HG03575 (cell line): ENCODE data around the gene AMPD3.

Source experiments
- ATAC-seq: cut with Tn5 transposase; IDR thresholded peaks from one replicate; pipeline ENCODE4 v1.9.1; 2021; ENCODE audit not compliant: unreplicated experiment, insufficient number of reproducible peaks, low FRiP score; ENCODE audit errors: extremely low read depth

The AMPD3 gene

DNA sequence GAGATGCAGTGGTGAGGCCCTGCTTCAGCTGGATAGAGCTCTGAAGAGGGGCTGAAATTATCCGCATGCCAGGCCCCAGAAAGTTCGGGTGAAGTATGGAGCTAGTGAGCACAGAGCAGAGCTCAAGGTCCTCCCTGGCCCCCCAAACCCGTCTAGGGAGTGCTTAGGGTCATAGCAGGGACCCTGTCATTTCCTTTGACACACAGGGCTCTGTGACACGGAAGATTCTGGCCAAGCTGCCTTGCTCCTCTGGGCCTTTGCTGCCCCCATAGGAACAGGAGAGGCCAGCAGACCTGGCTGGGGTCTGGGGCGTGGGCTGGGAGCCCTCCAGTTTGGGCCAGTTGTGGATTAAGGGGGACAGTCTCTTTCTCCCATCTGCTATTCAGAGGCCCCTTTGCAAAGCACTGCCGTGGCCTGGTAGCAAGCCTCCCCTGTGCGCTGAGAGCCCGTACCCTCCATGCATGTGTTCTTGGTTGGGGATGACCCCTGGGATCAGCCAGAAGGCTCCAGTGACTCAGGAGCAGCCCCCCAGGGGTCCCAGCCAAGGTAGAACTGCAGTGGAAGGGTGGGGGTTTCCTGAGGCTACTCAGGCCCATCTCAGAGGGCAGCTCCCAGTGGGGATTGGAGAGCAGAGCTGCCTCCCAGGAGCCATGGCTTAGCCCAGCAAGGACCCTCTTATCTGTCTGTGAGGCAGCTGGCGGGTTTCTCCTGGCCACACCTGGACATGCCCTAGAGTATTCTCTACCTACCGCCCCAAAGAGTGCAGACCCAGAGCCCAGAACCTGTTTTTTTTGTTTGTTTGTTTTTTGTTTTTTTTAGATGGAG is 43.6 kb downstream of the AMPD3 start:
- no peak for ATAC-seq

DNA sequence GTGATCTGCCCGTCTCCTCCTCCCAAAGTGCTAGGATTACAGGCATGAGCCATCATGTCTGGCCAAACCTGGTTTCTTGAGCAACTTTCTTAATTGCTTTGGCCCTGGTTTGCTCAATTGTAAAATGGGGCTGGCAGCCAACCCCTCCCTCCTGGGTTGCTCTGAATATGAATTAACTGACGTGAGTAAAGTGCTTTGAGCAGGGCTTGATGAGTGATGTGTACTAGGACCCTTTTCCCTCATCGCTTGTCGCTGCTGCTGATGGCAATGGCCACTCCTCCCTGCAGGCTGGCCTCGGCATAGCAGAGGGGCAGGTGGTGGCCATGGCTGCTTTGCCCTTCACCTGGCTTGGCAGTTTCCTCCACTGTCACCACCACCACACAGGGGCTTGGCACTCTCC is 44.4 kb downstream of the AMPD3 start:
- no peak for ATAC-seq

DNA sequence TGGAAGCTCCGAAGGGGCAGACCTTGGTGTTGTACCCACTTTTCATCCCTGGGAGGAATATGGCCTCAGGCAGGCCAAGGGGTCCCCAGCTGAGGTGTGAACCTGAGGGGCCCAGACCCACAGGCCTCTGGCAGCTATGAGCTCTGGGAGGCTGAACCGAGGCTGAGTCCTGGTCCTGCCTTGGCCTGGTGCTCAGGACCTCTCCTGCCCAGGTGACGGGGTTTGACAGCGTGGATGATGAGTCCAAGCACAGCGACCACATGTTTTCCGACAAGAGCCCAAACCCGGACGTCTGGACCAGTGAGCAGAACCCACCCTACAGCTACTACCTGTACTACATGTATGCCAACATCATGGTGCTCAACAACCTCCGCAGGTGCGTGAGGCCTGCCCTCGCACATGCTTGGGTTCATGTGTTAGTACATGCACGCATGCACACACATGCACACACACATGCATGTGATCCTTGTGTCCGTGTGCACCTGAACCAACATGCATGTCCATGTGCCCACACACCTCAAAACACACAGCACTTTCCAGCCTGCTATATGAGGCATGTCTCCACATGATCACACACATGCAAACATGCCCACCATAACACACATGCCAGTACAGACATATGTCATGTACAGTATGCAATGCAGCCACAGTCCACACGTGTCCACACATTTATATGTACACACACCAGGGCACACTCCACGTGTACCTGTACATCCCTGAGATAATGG is 45.0 kb downstream of the AMPD3 start:
- no peak for ATAC-seq

DNA sequence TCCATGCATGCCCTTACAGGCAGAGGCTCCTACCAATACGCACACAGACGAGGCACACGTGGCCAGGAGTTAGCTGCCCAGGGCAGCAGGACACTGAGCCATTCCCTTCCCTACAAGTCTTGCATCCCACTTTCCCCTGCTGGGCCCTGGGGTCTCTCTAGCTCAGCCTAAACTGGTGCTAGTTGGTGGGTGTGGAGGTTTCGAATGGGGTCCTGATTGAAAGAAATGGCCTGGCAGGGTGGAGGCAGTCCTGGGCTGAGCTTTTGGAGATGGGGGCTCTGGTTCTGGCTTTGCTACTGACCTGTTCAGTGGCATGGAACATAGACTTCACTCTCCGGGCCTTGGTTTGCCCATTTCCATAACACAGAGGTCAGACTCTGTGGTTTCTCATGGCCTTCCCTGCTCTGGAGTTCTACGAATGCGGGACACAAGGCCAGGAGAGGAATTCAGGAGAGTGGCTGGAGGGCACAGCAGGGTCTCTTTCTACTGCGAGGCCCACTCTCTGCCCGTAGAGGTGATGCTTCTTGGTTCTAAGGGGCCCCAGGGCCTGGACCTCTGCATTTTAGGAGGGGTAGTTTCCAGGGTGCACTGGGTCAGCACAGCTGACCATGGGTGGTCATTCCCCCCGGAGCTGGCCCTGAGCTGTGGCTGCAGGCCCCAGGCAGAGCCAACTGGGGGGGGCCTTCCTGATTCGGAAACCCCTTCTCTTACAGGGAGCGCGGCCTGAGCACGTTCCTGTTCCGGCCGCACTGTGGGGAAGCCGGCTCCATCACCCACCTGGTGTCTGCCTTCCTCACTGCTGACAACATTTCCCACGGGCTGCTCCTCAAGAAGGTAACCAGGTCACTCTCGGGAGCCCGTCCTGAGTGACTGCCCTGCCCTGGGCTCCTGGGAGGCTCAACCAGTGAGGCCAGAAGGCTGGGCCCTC is 46.0 kb downstream of the AMPD3 start:
- no peak for ATAC-seq

DNA sequence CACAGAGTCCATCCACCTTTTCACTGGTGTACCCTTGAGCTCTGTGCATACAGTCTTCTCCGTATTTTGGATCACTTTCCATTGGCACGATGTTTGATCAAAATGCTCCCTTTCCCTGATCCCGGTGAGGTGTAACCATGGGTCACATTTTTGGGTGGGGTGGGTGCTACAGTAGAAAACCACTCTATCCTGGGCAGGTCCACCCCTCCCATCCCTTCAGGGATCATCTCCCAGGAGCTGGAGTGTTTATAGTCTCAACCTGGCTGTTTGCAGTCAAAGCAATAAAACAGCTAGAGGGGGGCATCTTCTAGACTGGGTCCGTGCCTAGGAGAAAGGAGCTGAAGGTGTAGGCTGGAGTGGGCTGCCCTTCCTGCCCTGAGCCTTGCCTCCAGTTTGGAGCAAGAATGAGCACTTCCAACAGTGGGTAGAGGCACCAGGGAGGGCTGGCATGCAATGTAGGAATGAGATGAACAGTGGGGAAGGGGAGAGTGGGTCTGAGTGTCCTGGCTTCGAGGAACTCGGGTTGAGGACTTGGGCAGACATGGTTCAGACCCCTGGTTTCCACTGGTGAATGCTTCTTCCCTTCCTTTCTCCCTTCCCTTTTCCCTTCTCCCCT is 47.1 kb downstream of the AMPD3 start:
- no peak for ATAC-seq

DNA sequence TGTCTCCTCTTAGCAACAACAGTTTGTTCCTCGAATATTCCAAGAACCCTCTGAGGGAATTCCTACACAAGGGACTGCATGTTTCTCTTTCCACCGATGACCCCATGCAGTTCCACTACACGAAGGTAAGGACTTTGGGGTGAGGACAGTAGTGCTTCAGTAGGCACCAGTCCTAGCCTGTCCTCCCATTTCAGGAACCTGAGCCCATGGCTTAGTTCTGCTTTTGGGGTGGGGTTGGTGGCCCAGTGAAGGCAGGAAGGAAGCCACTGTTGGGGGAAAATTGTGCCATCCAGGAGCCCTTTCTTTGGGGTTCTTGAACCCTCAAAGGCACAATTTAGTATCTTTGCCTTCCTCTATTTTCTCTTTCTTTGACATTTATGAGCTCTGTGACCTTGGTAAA is 47.7 kb downstream of the AMPD3 start:
- no peak for ATAC-seq

DNA sequence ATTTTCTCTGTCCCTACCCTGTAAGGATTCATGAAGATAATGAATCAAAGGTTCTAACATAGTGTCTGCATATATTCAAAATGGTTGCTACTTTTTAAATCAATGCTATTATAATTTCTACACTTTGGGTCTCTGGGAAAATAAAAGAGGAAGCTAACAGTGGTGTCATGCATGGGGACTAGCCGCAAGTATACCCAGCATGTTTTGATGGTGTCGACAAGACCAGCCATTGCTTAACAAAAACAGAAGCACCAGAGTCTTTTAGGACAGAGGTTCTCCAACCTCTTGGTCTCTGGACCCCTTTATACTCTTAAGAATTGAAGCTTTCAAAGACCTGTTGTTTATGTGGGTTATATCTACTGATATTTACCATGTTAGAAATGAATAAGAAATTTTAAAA is 48.2 kb downstream of the AMPD3 start:
- no peak for ATAC-seq

DNA sequence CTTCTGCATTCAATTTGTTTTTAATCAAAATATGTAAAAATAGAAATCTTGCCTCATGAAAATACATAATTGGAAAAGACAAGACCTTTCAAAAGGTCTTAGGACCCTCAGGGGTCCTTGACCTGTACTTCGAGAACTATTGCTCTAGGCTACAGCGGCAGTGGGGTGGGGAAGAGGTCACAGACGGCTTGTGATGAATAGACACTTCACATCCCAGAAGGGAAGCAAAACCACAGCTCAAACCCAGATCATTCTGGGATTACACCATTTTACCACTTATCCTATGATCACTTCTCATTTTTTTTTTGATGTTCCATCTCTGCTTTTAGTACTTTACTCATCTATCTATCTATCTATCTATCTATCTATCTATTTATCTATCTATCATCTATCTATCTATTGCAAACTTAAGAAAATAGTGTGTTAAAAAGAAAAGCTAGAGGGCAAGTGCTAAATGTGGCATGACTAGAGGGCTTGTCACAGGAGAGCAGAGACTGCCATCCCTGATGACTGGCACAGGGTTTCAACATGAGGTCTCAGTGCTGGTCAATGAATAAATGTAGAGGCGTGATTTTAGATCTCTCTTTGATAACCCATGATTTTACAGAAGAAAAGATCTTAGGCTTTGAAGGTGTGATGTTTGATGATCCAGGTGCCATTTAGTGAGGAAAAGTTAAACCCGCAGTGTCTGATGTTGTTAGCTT is 48.9 kb downstream of the AMPD3 start:
- no peak for ATAC-seq

DNA sequence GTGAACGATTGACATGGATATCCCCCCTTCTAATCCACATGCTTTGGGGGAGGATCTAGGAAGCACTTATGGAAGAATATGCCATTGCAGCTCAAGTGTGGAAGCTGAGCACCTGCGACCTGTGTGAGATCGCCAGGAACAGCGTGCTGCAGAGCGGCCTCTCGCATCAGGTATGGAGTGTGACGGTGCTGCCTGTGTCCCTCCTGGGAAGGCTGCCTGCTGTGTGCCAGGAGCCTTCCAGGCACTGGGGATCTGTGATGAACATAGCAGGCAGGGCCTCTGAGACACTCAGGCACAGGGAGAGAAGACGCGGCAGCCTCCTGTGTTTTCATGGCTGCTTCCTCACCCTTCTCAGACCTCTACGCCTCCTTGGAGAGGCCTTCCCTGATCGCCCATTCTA is 49.4 kb downstream of the AMPD3 start:
- ATAC-seq: no peak

DNA sequence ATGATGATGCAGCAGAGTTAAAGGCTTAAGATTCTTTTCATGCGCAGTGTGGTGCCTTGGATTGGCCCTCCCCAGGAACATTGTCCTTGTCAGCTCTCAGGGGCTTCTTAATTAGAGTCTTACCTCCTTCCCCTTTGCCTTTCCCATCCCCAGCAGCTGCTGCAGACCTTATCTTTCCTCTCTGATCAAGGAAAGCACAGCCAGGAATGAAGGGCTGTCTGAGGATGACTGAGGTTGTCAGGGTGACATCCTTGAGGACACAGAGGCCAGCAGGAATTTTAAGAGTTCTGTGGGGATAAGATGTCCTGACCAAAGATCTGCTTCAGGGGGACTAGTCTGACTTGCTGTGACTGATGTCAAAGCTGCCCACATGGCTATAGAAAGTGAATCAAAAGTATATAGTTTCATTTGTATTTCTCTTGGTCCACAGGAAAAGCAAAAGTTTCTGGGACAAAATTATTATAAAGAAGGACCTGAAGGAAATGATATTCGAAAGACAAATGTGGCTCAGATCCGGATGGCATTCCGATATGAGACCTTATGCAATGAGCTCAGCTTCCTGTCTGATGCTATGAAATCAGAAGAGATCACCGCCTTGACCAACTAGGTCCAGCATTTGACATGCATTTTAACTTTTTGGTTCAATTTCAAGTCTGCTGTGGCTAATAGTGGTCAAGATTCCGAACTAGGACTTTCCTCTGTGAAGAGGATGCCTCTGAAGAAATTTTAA is 50.4 kb downstream of the AMPD3 start:
- no peak for ATAC-seq

DNA sequence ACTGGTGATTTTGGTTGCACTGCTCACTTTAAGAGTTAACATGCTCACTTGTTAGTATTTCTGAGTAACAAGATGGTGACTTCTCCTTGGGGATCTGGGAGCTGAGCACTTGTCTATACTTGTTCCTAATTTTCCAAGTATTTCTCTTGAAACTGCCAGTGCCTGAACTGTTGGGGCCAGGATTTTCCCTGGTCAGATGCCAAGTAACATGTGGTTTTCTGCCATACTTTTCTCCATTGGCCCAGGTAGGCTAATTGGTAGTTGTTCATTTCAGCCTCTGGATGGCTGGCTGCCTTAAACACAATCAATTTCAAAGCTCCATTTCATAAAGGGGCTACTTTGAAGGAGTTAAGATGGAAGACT is 50.9 kb downstream of the AMPD3 start:
- no peak for ATAC-seq

DNA sequence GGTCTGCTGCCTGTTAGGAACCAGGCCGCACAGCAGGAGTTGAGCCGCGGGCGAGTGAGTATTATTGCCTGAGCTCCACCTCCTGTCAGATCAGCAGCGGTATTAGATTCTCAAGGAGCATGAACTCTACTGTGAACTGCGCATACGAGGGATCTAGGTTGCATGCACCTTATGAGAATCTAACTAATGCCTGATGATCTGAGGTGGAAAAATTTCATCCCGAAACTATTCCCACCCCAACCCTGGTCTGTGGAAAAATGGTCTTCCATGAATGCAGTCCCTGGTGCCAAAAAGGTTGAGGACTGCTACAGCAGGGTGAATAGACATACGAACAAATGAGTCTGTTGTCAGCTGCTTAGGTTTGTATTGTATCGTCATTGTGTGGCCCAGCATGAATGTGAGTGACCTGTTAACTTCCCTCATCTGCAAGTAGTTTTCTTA is 56.1 kb downstream of the AMPD3 start:
- ATAC-seq: no peak

DNA sequence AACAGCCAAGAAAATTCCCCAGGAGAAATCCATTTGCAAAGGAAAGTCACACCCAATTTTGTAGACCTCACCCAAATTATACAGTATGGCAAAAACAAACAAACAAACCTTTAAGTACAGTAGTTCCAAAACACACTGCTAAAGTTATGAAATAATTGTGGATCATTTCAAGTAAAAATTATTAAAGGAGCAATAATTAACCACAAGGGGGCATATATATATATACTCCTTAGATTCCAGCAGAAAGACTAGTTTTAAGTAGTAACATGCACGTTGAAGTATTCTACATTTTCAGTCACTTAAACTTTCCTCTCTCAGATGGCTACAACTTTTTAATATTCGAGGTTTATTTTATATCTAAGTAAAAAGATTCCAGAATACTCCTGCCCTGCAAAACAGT is 59.1 kb downstream of the AMPD3 start:
- no peak for ATAC-seq

DNA sequence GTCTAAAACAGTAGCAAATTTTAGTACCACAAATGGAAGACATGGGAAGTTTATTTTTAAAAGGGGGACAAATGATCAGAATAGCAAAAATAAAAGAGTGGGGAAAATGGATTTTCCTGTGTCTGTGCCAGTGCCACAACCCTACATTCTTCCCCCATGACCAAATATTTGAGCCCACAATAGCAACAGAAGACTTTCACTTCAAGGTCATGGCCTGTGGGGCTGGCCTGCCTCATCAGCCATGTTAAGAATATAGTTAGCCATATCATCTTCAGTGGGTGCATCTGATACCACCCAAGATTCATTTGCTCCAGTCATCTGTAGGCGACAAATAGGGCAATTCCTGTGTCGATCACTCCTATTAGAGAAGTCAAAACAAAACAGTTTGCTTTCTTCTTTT is 59.6 kb downstream of the AMPD3 start:
- ATAC-seq: no peak

DNA sequence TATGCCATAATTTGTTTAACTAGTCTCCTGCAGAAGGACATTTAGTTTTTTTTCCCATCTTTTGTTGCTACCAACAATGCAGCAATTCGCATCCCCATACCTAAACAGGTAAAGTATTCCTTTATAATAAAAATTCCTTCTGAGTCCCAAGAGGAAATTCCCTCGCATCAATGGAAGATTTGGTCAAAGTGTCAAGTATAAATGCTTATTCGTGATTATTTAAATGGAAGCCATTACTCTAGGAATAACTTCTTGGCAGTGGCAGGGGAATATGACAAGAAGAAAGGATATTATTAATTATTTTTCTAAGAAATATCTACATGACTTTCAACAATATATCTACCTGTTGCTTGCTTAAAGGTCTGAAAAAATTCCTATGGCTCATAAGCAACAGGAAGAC is 60.4 kb downstream of the AMPD3 start:
- no peak for ATAC-seq

DNA sequence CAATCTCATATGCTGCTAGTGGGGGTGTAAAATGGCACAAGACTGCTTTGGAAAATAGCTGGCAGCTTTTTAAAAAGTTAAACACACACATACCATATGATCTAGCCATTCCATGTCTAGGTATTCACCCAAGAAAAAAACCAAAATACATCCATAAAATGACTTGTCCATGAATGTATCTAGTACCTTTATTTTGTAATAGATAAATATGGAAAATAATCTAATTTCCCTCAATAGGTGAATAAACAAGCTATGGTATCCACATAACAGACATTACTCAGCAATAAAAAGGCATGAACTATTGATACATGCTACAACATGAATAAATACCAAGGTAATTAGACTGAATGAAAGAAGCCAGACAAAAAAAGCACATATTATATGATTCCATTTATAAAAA is 63.1 kb downstream of the AMPD3 start:
- no peak for ATAC-seq

DNA sequence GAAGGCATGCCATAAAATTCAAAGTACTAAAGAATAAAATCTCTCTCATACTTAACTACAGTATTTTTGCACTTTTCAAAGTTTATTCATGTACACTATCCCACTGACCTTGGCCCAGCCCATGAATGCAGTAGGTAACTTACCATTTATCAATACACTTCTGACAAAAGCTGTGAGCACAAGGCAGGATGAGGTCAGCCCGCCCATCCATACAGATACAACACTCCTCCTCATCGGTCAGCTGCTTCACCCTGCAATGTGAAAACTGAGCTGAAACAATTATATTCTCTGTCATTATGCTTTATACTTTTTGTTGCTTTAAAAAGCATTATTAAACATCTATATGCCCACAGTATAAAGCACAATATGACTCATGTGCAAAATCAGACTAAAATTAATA is 63.8 kb downstream of the AMPD3 start:
- no peak for ATAC-seq

DNA sequence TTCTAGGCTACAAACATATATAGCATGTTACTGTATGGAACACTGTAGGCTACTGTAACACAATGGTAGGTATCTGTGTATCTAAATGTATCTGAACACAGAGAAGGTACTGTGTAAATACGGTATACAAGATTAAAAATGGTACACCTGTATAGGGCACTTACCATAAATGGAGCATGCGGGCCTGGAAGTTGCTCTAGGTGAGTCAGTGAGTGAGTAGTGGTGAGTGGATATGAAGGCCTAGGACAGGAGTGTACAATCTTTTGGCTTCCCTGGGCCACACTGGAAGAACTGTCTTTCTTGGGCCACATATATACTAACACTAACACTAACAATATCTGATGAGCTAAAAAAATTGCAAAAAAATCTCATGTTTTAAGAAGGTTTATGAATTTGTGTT is 64.6 kb downstream of the AMPD3 start:
- no peak for ATAC-seq
